ENCODE data around the gene KCNQ5.

KCNQ5 gene

DNA sequence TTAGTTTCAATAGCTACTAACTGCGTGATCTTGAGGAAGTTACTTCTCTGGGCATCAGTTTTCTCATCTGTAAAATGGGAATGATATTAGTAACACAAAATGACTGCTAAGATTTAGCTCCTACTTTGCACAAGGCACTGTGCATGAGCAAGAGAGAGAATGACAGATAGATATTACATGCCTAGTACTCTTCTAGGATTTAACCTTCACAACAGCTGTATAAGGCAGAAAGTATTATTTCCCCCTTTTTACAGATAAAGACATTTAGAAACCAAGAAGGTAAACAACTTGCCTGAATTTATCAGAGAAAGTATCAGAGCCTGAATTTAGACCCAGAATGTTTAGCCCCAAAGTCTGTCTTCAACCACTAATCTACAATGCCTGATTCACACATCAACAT, 321.8 kb downstream of the KCNQ5 start:
- DNase-seq, result no peak
- H3K27me3 Mint-ChIP-seq, result no peaks in the 10 kb centered on the region
- H3K4me3 Mint-ChIP-seq, result no peak overlapping the region
- H3K27ac Mint-ChIP-seq, result no peak overlapping the region
- H3K4me1 Mint-ChIP-seq, result no peaks in the 10 kb centered on the region
- H3K36me3 Mint-ChIP-seq (ENCODE audit: low read depth), result no peaks in the 10 kb centered on the region
- no peaks in the 10 kb centered on the region for H3K9me3 Mint-ChIP-seq
- ATAC-seq, result no peak

DNA sequence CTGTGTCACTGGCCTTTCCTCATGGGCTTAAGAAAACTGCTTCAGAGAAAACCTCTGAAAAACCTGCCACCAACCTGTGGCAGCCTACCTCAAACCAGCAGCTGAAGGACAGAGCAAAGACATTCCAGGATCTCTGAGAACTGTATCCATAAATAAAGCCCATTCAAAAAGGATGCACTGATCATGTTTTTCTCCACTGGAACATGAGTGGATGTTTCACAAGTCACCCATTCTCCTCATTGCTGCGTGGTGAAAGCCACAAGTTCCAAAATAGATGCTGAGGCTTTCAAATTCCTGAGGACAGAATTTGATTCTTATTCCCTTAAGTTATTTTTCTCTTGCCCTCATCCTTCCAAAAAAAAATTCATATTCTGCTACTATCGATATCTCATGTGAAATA, 322.8 kb downstream of the KCNQ5 start:
- no peaks in the 10 kb centered on the region for H3K27me3 Mint-ChIP-seq
- ATAC-seq (no peak), DNase-seq (no peak)
- no peak overlapping the region for H3K4me3 Mint-ChIP-seq
- H3K27ac Mint-ChIP-seq, result no peak overlapping the region
- no peaks in the 10 kb centered on the region for H3K9me3 Mint-ChIP-seq
- peaks cover under 1% of the 10 kb centered on the region for H3K4me1 Mint-ChIP-seq
- H3K36me3 Mint-ChIP-seq (ENCODE audit: low read depth), result no peaks in the 10 kb centered on the region

DNA sequence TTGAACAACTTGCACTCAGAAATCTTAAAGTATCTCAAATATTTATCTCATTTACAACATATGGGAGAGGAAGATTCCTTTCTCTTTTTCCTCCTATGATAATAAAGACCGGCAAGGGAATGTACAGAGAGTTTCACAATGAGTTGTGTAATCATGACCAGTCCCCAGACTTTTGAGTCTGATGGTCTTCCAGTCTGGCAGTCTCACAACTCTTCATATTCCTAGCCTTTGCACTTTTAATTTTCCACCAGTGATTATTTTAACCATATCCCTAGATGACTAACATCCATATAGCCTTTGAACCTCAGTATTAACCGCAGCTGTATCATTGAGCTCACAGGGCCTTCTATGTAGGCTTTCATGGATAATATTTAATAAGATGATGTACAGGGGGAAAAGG, 324.9 kb downstream of the KCNQ5 start:
- no peak overlapping the region for H3K27ac Mint-ChIP-seq
- H3K4me3 Mint-ChIP-seq, result no peak overlapping the region

DNA sequence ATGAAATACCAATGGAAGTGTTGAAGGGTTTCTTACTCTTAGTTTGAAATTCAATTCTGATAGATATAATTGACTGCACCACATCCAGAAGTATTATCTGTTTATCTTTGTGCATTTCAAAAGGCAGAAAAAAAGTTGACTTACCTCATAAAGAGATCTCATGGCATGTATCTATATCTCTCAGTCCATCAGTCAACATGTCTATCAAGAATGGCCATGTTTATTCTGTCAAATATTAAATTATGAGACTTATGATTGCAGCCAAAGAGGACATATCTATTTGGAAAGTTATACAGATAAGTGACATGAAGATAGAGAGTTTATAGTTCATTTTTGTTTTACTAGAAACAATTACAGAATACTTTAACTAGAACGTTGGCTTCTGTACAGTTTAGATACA, 325.7 kb downstream of the KCNQ5 start:
- Mint-ChIP-seq H3K4me1 (peaks cover 12% of the 10 kb centered on the region), H3K9me3 (no peaks in the 10 kb centered on the region), H3K4me3 (no peak overlapping the region), H3K27ac (no peak overlapping the region), H3K27me3 (no peaks in the 10 kb centered on the region), H3K36me3 (ENCODE audit: low read depth) (no peaks in the 10 kb centered on the region)
- no peak for ATAC-seq
- DNase-seq, result no peak

More for the DNA sequence above, 324.9 kb downstream of the KCNQ5 start:
- no peaks in the 10 kb centered on the region for H3K9me3 Mint-ChIP-seq
- DNase-seq (no peak), ATAC-seq (no peak)
- H3K36me3 Mint-ChIP-seq (ENCODE audit: low read depth), result no peaks in the 10 kb centered on the region
- no peaks in the 10 kb centered on the region for H3K27me3 Mint-ChIP-seq
- peaks cover 12% of the 10 kb centered on the region for H3K4me1 Mint-ChIP-seq

DNA sequence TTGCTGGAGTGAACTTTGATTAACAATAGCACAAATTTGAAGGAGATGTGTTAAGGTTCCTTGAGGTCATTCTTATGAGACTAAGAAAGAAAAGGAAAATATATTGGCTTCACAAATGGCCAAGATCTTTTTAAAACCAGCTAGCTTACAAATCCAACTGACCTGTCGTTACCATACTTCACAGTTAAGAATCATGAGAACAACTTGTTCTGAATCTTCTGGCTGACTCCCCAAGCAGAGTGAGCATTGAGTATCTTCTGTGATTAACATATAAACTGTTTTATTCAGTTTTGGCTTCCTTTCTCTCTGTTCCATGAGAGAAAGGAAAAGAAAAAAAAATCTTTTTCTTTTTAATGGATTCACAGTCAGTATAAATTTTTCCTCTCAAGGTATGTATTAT, 326.3 kb downstream of the KCNQ5 start:
- Mint-ChIP-seq H3K4me1 (peaks cover 15% of the 10 kb centered on the region), H3K9me3 (no peaks in the 10 kb centered on the region), H3K27me3 (no peaks in the 10 kb centered on the region), H3K27ac (no peak overlapping the region), H3K4me3 (no peak overlapping the region), H3K36me3 (ENCODE audit: low read depth) (no peaks in the 10 kb centered on the region)
- DNase-seq, result no peak
- ATAC-seq, result no peak

DNA sequence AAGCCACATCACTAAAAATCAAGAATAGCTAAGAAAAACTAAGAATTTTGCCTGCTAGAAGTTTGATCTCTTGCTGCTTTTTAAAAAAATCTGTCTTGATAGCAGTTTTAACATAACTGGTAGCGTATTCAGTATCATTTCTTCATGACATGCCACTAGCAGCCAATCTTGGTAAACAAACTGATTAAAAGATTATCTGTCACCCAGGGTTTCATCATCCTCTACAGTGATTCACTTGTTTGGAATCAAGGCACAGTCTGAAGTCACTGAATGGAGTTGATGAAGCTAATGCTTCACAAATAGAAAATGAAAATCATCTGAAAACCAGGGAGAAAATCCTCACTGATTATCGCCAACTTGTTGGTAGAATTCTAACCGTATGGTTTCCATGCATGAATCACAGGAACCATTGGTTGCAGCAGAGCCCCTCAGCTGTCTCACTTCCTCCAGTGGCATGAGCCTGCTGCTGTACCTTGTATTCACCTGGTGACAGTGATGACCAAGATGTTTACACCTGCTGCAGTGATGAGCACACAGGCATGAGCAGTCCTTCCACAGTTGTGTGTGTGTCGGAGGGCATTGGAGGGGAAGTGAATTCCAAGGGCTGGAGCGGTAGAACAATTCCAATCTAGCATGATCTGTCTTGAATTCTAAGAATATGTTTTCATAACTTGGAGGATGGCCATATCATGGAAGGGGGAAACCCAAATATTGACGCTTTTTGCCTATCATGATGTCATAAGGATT, 328.4 kb downstream of the KCNQ5 start:
- H3K36me3 Mint-ChIP-seq (ENCODE audit: low read depth), result peaks cover 1% of the 10 kb centered on the region
- no peak overlapping the region for H3K4me3 Mint-ChIP-seq
- H3K27ac Mint-ChIP-seq, result no peak overlapping the region
- no peaks in the 10 kb centered on the region for H3K27me3 Mint-ChIP-seq
- H3K4me1 Mint-ChIP-seq, result peaks cover 25% of the 10 kb centered on the region
- H3K9me3 Mint-ChIP-seq, result no peaks in the 10 kb centered on the region
- ATAC-seq, result peak; percentile 68
- no peak for DNase-seq

DNA sequence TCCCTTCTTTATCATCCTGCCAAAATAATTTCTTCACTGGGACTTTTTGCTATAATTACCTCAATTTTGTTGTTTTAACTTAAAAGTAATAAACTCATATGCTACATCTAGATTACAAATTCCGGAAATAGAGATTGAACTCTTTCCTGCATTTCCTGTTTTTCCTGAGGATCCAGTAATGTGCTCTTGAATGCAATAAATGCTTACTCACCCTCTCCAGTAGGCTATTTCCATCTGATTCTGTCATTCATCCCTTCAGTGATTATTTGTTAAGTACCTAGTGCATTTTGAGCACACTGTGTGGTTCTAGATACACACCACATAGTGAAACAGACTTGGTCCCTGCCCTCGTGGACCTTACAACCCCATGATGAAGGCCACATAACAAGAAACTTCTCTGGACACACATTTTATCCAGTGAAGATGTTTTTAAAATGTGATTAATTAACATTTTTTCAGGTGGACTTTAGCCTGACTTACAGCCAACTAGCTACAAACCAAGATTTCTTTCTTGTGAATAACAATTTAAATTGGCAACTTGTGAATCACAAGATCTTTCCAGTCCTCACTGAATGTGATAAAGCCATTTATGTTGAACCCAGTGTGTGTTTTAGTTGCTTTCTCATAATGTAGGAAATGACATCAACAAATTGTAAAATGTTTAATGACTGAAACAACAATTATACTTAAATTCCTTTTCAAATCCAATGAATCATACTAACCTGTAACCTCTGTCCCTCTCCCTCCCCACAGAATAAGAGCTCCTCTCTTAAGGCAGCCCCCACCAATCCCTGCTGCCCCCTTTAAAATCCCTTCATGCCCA, 331.2 kb downstream of the KCNQ5 start:
- Mint-ChIP-seq H3K9me3 (no peaks in the 10 kb centered on the region), H3K4me3 (no peak overlapping the region), H3K4me1 (peaks cover 25% of the 10 kb centered on the region), H3K27me3 (no peaks in the 10 kb centered on the region), H3K36me3 (ENCODE audit: low read depth) (peaks cover 1% of the 10 kb centered on the region), H3K27ac (no peak overlapping the region)
- no peak for DNase-seq
- no peak for ATAC-seq

DNA sequence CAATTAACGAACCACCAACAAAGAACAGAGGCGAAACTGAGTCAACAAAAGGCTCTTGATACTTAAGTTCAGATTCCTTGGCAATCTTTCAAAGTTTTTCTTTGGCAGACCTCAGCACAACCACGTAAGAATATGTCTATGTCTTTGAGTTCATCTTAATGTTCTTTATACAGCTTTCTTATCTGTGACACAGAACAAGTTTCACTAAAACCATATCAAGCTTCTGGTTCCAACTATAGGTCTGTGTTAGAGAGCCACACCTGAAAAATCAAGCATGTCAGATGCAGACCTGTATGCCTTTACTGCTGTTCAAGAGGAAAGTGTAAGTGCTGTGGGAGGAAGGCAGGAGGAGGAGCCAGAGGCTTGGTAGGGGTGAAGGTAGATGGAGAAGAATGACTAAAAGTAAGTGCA, 332.1 kb downstream of the KCNQ5 start:
- Mint-ChIP-seq H3K4me1 (peaks cover 25% of the 10 kb centered on the region), H3K27me3 (no peaks in the 10 kb centered on the region), H3K27ac (no peak overlapping the region), H3K36me3 (ENCODE audit: low read depth) (peaks cover 1% of the 10 kb centered on the region), H3K4me3 (no peak overlapping the region), H3K9me3 (no peaks in the 10 kb centered on the region)
- ATAC-seq (peak; percentile 57), DNase-seq (no peak)

DNA sequence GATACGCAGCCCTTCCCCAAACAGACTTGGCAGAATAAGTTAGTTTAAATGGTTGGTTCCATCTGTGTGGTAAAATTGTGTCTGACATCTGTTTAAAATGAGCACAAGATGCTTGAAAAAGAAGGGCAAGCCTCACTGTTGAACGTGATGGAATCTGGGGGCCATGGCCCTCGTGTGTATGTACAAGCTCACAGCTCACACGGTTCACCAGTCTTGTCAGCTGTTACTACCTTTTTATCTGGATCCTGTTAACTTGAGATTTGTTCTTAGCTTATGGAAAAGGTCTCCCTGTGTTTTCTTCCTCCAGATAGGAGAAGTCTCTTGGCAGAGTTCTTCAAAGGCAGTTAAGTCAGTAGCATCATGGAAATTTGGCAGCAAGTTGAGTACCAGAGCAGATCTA, 332.9 kb downstream of the KCNQ5 start:
- ATAC-seq (no peak), DNase-seq (no peak)
- no peak overlapping the region for H3K4me3 Mint-ChIP-seq
- H3K9me3 Mint-ChIP-seq, result no peaks in the 10 kb centered on the region
- H3K4me1 Mint-ChIP-seq, result peaks cover 24% of the 10 kb centered on the region
- H3K36me3 Mint-ChIP-seq (ENCODE audit: low read depth), result peaks cover 1% of the 10 kb centered on the region
- H3K27me3 Mint-ChIP-seq, result no peaks in the 10 kb centered on the region
- no peak overlapping the region for H3K27ac Mint-ChIP-seq

DNA sequence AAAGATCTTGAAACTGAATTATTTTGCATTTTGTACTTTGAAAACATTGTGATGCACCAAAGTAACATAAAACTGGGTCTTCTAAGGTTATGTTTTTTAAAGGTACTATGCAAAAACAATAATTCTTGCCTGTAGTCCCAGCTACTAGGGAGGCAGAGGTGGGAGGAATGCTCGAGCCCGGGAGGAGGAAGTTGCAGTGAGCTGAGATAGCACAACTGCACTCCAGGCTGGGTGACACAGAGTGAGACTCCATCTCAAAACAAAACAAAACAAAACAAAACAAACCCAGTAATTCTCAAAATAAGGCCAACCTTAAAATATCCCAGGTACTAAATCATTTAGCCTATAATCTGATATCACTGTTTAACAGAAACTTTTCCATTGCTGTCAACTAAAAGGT, 333.8 kb downstream of the KCNQ5 start:
- Mint-ChIP-seq H3K27ac (no peak overlapping the region), H3K36me3 (ENCODE audit: low read depth) (peaks cover 1% of the 10 kb centered on the region), H3K4me1 (peaks cover 15% of the 10 kb centered on the region), H3K9me3 (no peaks in the 10 kb centered on the region), H3K27me3 (no peaks in the 10 kb centered on the region), H3K4me3 (no peak overlapping the region)
- ATAC-seq (no peak), DNase-seq (no peak)

DNA sequence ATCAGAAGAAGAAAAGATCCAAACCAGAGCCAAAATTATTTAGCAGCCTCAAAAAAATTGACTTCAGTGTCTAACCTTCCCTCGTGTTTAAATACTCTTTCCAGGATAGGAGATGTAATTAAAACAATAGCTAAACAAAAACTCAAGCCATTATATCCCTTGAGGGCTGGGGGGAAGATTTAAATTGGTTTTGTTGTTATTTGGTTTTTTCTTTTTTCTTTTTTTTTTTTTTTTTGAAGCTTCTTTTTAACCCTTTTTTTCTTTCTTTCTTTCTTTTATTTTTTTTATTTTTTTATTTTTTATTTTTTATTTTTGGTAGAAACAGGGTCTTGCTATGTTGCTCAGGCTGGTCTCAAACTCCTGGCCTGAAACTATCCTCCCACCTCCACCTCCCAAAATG, 334.4 kb downstream of the KCNQ5 start:
- Mint-ChIP-seq H3K27me3 (no peaks in the 10 kb centered on the region), H3K9me3 (no peaks in the 10 kb centered on the region), H3K4me3 (no peak overlapping the region), H3K4me1 (peaks cover 13% of the 10 kb centered on the region), H3K36me3 (ENCODE audit: low read depth) (peaks cover 1% of the 10 kb centered on the region), H3K27ac (no peak overlapping the region)
- DNase-seq, result no peak
- ATAC-seq, result no peak

DNA sequence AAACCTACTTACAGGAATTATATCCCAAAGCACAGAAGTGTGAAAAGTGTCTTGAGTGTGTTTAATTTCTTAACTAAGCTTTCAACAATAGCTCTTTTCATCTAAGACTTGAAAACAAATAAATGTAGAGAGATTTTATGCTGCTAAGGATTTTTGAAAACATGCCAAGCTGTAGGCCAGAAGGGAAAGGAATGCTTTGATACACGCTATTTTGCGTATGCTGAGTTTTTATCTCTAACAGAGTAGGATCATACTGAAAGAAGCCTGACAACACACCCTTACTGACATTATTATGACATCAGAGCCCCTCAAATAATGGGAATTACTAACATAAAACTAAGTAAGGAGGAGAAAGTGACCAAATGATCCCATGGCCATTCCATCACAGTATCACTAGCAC, 338.0 kb downstream of the KCNQ5 start:
- H3K4me1 Mint-ChIP-seq, result no peaks in the 10 kb centered on the region
- H3K27me3 Mint-ChIP-seq, result no peaks in the 10 kb centered on the region
- no peaks in the 10 kb centered on the region for H3K9me3 Mint-ChIP-seq
- DNase-seq (no peak), ATAC-seq (no peak)
- H3K36me3 Mint-ChIP-seq (ENCODE audit: low read depth), result no peaks in the 10 kb centered on the region
- no peak overlapping the region for H3K4me3 Mint-ChIP-seq
- H3K27ac Mint-ChIP-seq, result no peak overlapping the region

DNA sequence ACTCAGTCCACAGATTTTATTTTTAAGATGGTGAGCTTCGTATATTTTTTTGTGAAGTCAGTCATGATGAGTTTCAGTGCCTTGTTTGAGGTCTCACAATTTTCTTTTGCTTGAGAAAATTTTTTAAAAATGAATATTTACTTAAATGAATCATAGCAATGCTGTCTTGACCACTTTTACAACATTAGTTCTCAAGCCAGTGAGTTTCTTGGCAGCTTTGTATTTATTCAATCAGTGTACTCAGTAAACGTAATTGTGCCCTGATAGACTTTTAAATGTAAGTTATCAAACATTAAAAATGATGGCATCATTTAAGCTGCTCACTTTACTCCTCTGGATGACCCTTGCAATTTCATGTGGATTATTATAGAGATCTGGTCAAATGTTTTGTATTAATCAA, 342.1 kb downstream of the KCNQ5 start:
- Mint-ChIP-seq H3K4me3 (no peak overlapping the region), H3K4me1 (no peaks in the 10 kb centered on the region), H3K27me3 (no peaks in the 10 kb centered on the region), H3K27ac (no peak overlapping the region), H3K36me3 (ENCODE audit: low read depth) (no peaks in the 10 kb centered on the region), H3K9me3 (no peaks in the 10 kb centered on the region)
- DNase-seq (no peak), ATAC-seq (no peak)

DNA sequence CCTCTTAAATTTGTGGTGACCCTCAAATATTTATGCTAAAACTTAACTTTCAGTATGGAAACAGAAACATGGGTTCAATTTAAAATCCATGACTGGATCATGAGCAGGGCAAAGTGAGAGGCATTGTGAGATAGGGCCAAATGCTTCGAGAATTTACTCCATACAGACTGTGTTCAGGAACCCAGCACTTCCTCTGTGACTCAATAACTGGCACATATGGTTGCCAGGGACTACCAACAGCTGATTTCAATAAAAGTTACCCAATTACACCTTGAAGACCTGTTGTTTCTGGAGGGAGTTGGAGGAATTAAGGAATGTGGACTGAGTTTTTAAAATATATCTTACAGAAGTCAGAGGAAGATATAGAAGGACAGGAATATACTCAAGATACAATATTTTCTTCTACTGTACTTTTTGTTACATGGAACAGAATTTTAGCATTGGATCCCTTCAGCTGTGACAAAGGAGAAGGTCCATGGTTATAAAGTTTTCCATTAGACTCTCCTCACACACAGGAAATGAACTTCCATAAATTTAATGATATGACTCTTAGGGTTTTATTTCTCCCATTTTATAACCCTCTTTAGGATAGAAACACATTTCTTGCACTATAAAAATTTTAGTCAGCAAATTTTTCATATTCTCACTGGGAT, 344.9 kb downstream of the KCNQ5 start:
- Mint-ChIP-seq H3K4me3 (no peak overlapping the region), H3K27ac (no peak overlapping the region), H3K9me3 (no peaks in the 10 kb centered on the region), H3K36me3 (ENCODE audit: low read depth) (no peaks in the 10 kb centered on the region), H3K4me1 (no peaks in the 10 kb centered on the region), H3K27me3 (no peaks in the 10 kb centered on the region)
- ATAC-seq, result no peak
- DNase-seq, result no peak

DNA sequence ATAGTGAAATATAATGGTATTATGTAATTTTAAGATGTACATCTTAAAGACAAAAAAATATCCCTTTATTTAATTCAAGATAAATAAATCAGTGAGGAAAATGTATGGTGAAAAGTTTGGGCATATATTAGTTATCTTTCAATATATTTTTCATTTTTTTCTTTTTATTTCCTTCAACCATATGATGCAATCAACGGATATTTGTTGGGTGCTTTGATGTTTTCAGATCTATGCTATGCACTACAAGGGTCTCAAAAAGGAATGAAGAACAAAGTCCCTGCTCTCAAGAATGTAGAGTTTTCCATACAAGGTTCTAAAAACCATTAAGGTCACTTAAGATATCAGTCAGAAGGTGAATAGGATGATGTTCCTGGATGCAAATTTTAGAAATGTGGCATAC, 345.5 kb downstream of the KCNQ5 start:
- H3K9me3 Mint-ChIP-seq, result no peaks in the 10 kb centered on the region

More for the DNA sequence above, 345.5 kb downstream of the KCNQ5 start:
- Mint-ChIP-seq H3K4me3 (no peak overlapping the region), H3K36me3 (ENCODE audit: low read depth) (no peaks in the 10 kb centered on the region), H3K4me1 (no peaks in the 10 kb centered on the region), H3K27me3 (no peaks in the 10 kb centered on the region), H3K27ac (no peak overlapping the region)
- ATAC-seq, result no peak
- DNase-seq, result no peak
